Stimulated activated CD4-positive, alpha-beta T cell treated with anti-CD3 and anti-CD28 coated beads, Interleukin-12 subunit alpha, Interleukin-12 subunit beta, amount 100 ng/mL, for 24 hours (primary cell): ENCODE data around the gene NARF.
"Not testable (repeated sequence)": the region's sequence is repeated elsewhere in the genome, so short reads cannot be mapped to it uniquely, and the experiment has no call there.

Experiments
- DNase-seq, 2 experiments: peaks; one replicate each; pipeline ENCODE4 v3.0.0-alpha.2; 2020; ENCODE audit warnings: low read depth in 2 of 2

The NARF gene

DNA sequence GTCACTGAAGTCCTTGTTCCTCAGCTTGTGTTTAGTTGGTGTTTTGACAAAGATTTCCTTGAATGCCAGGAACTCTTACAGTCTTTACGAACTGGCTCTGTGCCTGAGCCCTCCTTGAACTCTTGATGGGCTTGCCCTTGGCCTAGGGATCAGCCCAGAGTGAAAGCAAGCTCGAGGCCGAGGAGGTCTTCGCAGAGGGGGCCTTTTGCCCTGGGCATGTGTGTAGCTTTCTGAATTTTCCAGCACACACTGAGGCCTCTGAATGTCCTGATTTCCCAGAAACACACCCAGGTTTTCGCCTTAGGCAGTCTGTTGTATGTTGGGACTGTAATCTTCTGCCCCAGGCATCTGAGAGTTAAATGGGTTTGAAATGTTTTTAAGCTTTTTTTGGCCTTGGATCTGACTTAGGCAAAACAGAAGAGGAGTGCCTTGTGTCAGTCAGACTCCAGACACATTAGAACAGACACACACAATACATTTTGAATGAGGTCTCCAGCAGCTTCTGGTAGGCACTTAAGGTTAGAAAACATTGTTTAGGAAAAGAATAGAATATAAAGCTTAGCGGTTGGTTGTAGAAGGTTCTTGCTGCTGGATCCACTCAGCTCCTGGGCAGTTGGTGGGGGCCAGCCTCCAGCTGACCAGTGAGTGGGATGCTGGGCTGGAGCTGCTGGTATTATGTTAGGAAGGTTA is 78.1 kb downstream of the NARF start:
- DNase-seq, result no peak

DNA sequence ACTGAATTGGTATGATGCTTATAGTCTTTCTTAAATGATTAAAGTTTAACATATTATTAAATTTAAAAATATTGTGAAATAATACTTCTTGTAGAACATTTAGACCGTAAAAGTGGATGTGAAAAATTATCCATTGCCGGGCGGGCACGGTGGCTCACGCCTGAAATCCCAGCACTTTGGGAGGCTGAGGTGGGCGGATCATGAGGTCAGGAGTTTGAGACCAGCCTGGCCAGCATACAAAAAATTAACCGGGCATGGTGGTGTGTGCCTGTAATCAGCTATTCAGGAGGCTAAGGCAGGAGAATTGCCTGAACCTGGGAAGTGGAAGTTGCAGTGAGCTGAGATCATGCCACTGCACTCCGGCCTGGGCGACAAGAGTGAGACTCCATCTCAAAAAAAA is 78.7 kb downstream of the NARF start:
- not testable (repeated sequence) for DNase-seq

DNA sequence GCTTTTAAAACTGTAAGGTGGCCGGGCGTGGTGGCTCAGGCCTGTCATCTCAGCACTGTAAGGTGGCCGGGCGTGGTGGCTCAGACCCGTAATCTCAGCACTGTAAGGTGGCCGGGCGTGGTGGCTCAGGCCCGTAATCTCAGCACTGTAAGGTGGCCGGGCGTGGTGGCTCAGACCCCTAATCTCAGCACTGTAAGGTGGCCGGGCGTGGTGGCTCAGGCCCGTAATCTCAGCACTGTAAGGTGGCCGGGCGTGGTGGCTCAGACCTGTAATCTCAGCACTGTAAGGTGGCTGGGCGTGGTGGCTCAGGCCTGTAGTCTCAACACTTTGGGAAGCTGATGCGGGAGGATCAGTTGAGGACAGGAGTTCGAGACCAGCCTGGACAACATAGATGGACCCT is 80.5 kb downstream of the NARF start:
- not testable (repeated sequence) for DNase-seq
